ENCODE results near the gene KRTAP10-10. TPM values are rescaled to one million over a fixed set of nuclear protein-coding genes. Genes with fewer than 3 reads are reported as not detected.
A peak's percentile ranks its signal among the peaks of the same experiment; 100 is the strongest.
"Not testable (repeated sequence)": the region's sequence is repeated elsewhere in the genome, so short reads cannot be mapped to it uniquely, and the experiment has no call there.

KRTAP10-10 gene
- polyA plus RNA-seq, 1 donor from 2014 or later: not detected

GRCh38 chr21:44599264-44600029 lies 37.7 kb upstream of the KRTAP10-10 start:
- Mint-ChIP-seq H3K27ac (no peak overlapping the region), H3K36me3 (peaks cover 2% of the 10 kb centered on the region), H3K27me3 (peaks cover 15% of the 10 kb centered on the region), H3K4me3 (no peak overlapping the region), H3K4me1 (peaks cover 0 to 1% (median 0%) of the 10 kb centered on the region in 3 donors), H3K9me3 (peaks cover 0 to 7% (median 4%) of the 10 kb centered on the region in 3 donors)

- not testable (repeated sequence) for H3K36me3 Mint-ChIP-seq, H3K4me1 Mint-ChIP-seq, H3K4me3 Mint-ChIP-seq, H3K27ac Mint-ChIP-seq
- peaks cover 0 to 11% (median 7%) of the 10 kb centered on the region in 3 donors for H3K9me3 Mint-ChIP-seq
- H3K27me3 Mint-ChIP-seq: peaks cover 17% of the 10 kb centered on the region
Observed at GRCh38 chr21:44600118-44600978, 36.8 kb upstream of the KRTAP10-10 start, which contains the start of gene KRTAP10-7. Gene KRTAP10-7, plus strand, starts transcription at chr21:44600597. Its CDS starts 25 bp downstream, at chr21:44600622.

- Mint-ChIP-seq H3K9me3 (peaks cover 0 to 11% (median 7%) of the 10 kb centered on the region in 3 donors), H3K27me3 (peaks cover 17% of the 10 kb centered on the region)
- not testable (repeated sequence) for H3K4me3 Mint-ChIP-seq, H3K27ac Mint-ChIP-seq, H3K4me1 Mint-ChIP-seq, H3K36me3 Mint-ChIP-seq
Observed at GRCh38 chr21:44601091-44601490, 36.1 kb upstream of the KRTAP10-10 start.

- Mint-ChIP-seq H3K4me3 (no peak overlapping the region), H3K36me3 (peaks cover 2% of the 10 kb centered on the region), H3K27me3 (peaks cover 23% of the 10 kb centered on the region), H3K4me1 (peaks cover 0 to 1% (median 0%) of the 10 kb centered on the region in 3 donors), H3K9me3 (peaks cover 4 to 11% (median 11%) of the 10 kb centered on the region in 3 donors), H3K27ac (no peak overlapping the region)
Observed at GRCh38 chr21:44601596-44602462, 35.3 kb upstream of the KRTAP10-10 start.

- Mint-ChIP-seq H3K36me3 (peaks cover 2% of the 10 kb centered on the region), H3K27ac (no peak overlapping the region), H3K9me3 (peaks cover 4 to 11% (median 11%) of the 10 kb centered on the region in 3 donors), H3K4me3 (no peak overlapping the region), H3K4me1 (peaks cover 0 to 1% (median 0%) of the 10 kb centered on the region in 3 donors), H3K27me3 (peaks cover 24% of the 10 kb centered on the region)
Observed at GRCh38 chr21:44602463-44602850, 34.7 kb upstream of the KRTAP10-10 start.

- peaks cover 4 to 18% (median 13%) of the 10 kb centered on the region in 3 donors for H3K9me3 Mint-ChIP-seq
- no peak overlapping the region for H3K4me3 Mint-ChIP-seq
- peaks cover 2% of the 10 kb centered on the region for H3K36me3 Mint-ChIP-seq
- H3K4me1 Mint-ChIP-seq: peaks cover 0 to 1% (median 0%) of the 10 kb centered on the region in 3 donors
- H3K27ac Mint-ChIP-seq: no peak overlapping the region
- H3K27me3 Mint-ChIP-seq: peaks cover 24% of the 10 kb centered on the region
Observed at GRCh38 chr21:44603109-44603875, 33.9 kb upstream of the KRTAP10-10 start.

GRCh38 chr21:44603911-44604310 lies 33.2 kb upstream of the KRTAP10-10 start:
- H3K9me3 Mint-ChIP-seq: peaks cover 5 to 15% (median 12%) of the 10 kb centered on the region in 3 donors
- H3K4me1 Mint-ChIP-seq: peaks cover 0 to 1% (median 0%) of the 10 kb centered on the region in 3 donors
- H3K4me3 Mint-ChIP-seq: no peak overlapping the region
- no peak overlapping the region for H3K27ac Mint-ChIP-seq
- no peaks in the 10 kb centered on the region for H3K36me3 Mint-ChIP-seq
- H3K27me3 Mint-ChIP-seq: peaks cover 24% of the 10 kb centered on the region

GRCh38 chr21:44606495-44606894 lies 30.7 kb upstream of the KRTAP10-10 start:
- peaks cover 0 to 1% (median 0%) of the 10 kb centered on the region in 3 donors for H3K4me1 Mint-ChIP-seq
- no peak overlapping the region for H3K27ac Mint-ChIP-seq
- H3K9me3 Mint-ChIP-seq: peaks cover 15 to 31% (median 19%) of the 10 kb centered on the region in 3 donors
- H3K27me3 Mint-ChIP-seq: peaks cover 21% of the 10 kb centered on the region
- H3K4me3 Mint-ChIP-seq: no peak overlapping the region
- H3K36me3 Mint-ChIP-seq: no peaks in the 10 kb centered on the region

GRCh38 chr21:44609193-44609592 lies 28.0 kb upstream of the KRTAP10-10 start:
- H3K27me3 Mint-ChIP-seq: peaks cover 12% of the 10 kb centered on the region
- H3K36me3 Mint-ChIP-seq: no peaks in the 10 kb centered on the region
- no peaks in the 10 kb centered on the region for H3K4me1 Mint-ChIP-seq
- H3K27ac Mint-ChIP-seq: peak overlapping the region in 1 of 3 donors; percentile 12
- peak overlapping the region in 1 of 4 donors; percentile 38 for H3K4me3 Mint-ChIP-seq
- H3K9me3 Mint-ChIP-seq: peaks cover 12 to 32% (median 21%) of the 10 kb centered on the region in 3 donors

- H3K4me1 Mint-ChIP-seq, H3K4me3 Mint-ChIP-seq, H3K27ac Mint-ChIP-seq, H3K27me3 Mint-ChIP-seq, H3K36me3 Mint-ChIP-seq: not testable (repeated sequence)
- H3K9me3 Mint-ChIP-seq: peaks cover 10 to 27% (median 21%) of the 10 kb centered on the region in 3 donors
Observed at GRCh38 chr21:44610157-44610843, 26.9 kb upstream of the KRTAP10-10 start.

GRCh38 chr21:44611551-44611950 lies 25.6 kb upstream of the KRTAP10-10 start:
- Mint-ChIP-seq H3K36me3 (no peaks in the 10 kb centered on the region), H3K4me1 (no peaks in the 10 kb centered on the region), H3K27ac (no peak overlapping the region), H3K27me3 (peaks cover 7% of the 10 kb centered on the region), H3K4me3 (no peak overlapping the region), H3K9me3 (peaks cover 8 to 27% (median 18%) of the 10 kb centered on the region in 3 donors)

- H3K4me1 Mint-ChIP-seq: no peaks in the 10 kb centered on the region
- no peak within 1 kb of the TSS for H3K4me3 Mint-ChIP-seq
- H3K36me3 Mint-ChIP-seq: no peaks in the 10 kb centered on the region
- no peak within 1 kb of the TSS for H3K27ac Mint-ChIP-seq
- H3K9me3 Mint-ChIP-seq: peaks cover 6 to 27% (median 17%) of the 10 kb centered on the region in 3 donors
- peaks cover 4% of the 10 kb centered on the region for H3K27me3 Mint-ChIP-seq
Observed at GRCh38 chr21:44612029-44612486, 25.1 kb upstream of the KRTAP10-10 start, which contains the start of gene KRTAP10-8. Gene KRTAP10-8, plus strand, starts transcription at chr21:44612079. Its CDS starts 22 bp downstream, at chr21:44612101.

GRCh38 chr21:44612669-44613229 lies 24.4 kb upstream of the KRTAP10-10 start:
- Mint-ChIP-seq H3K27me3 (peaks cover 3% of the 10 kb centered on the region), H3K4me1 (no peaks in the 10 kb centered on the region), H3K36me3 (no peaks in the 10 kb centered on the region), H3K9me3 (peaks cover 5 to 26% (median 17%) of the 10 kb centered on the region in 3 donors), H3K27ac (no peak overlapping the region), H3K4me3 (peak overlapping the region in 1 of 4 donors; percentile 64)

Measured in IgD-negative memory B cell (primary cell).